ENCODE data around the gene SNX11. TPM values are rescaled to one million over a fixed set of nuclear protein-coding genes. Genes with fewer than 3 reads are reported as not detected.
A peak's percentile ranks its signal among the peaks of the same experiment; 100 is the strongest.

The SNX11 gene
- total RNA-seq, 2 experiments from 2014 or later: 12.0 to 17.6 TPM

GRCh38 chr17:48101012-48101720 lies 6.4 kb upstream of the SNX11 start, which contains the start of gene CBX1:
Gene CBX1, minus strand, starts transcription at chr17:48101478. Its CDS starts 24,474 bp downstream, at chr17:48077004.
- Histone ChIP-seq H3K4me1 (ENCODE audit: insufficient read depth, low read length, poor library complexity, severe bottlenecking) (peaks cover 29% of the 10 kb centered on the region), H2AFZ (ENCODE audit: low read length) (peak within 1 kb of the TSS; percentile 87), H3K9me3 (ENCODE audit: low read length) (peaks cover 8% of the 10 kb centered on the region; the same call in 1 of the 2 replicates), H3K9me2 (ENCODE audit: insufficient read depth, low read length) (no peaks in the 10 kb centered on the region), H3K4me2 (ENCODE audit: low read length) (peak within 1 kb of the TSS; percentile 84), H3K4me3 (ENCODE audit: low read depth, low read length, poor library complexity, severe bottlenecking) (peak within 1 kb of the TSS; percentile 75), H3K79me2 (ENCODE audit: insufficient read depth, low read depth, low read length) (peaks cover 46% of the 10 kb centered on the region), H3K27ac (ENCODE audit: low read depth, low read length, poor library complexity, severe bottlenecking) (peak within 1 kb of the TSS; percentile 70), H4K20me1 (ENCODE audit: insufficient read depth, low read length) (no peaks in the 10 kb centered on the region), H3K36me3 (ENCODE audit: insufficient read depth, low read length) (peaks cover 22% of the 10 kb centered on the region)
- BruUV-seq (replicated peaks): no TSS peak
- DNase-seq (ENCODE audit: low spot score): peak; percentile 97
- POLR2A ChIA-PET: interaction anchor here (1.2 to 1.8 kb wide), 3 partner anchors 11 to 18 kb away, joined by 3 to 7 read pairs (median 5); no protein-coding TSS in a partner anchor
- CTCF ChIA-PET (ENCODE audit: unreplicated experiment): no interaction called here
- TF ChIP-seq CTCF (conservative IDR thresholded peaks at IDR 0.05; ENCODE audit: low read length) (no peak), EZH2phosphoT487 (IDR thresholded peaks at IDR 0.05; ENCODE audit: borderline replicate concordance, low read depth, low read length) (no peak)
- intact Hi-C loops (cut with micrococcal nuclease; ENCODE audit: unreplicated experiment): loop anchor here (2.0 kb wide), 1 partner anchor 76 kb away; no protein-coding TSS in a partner anchor

GRCh38 chr17:48102043-48102750 lies 5.4 kb upstream of the SNX11 start:
- BruUV-seq (replicated peaks): no TSS peak
- POLR2A ChIA-PET: interaction anchor here (1.2 kb wide), 1 partner anchor 17 kb away, joined by 3 read pairs; no protein-coding TSS in a partner anchor
- H3K9me3 ChIP-seq (ENCODE audit: low read length): peaks cover 8% of the 10 kb centered on the region; the same call in 1 of the 2 replicates

GRCh38 chr17:48102798-48103715 lies 4.5 kb upstream of the SNX11 start:
- POLR2A ChIA-PET: no interaction called here
- Histone ChIP-seq H3K4me2 (ENCODE audit: low read length) (no peak overlapping the region), H4K20me1 (ENCODE audit: insufficient read depth, low read length) (no peaks in the 10 kb centered on the region), H3K9me3 (ENCODE audit: low read length) (peaks cover 8% of the 10 kb centered on the region; the same call in 1 of the 2 replicates), H3K36me3 (ENCODE audit: insufficient read depth, low read length) (peaks cover 15% of the 10 kb centered on the region), H3K79me2 (ENCODE audit: insufficient read depth, low read depth, low read length) (peaks cover 31% of the 10 kb centered on the region), H2AFZ (ENCODE audit: low read length) (no peak overlapping the region), H3K27ac (ENCODE audit: low read depth, low read length, poor library complexity, severe bottlenecking) (no peak overlapping the region), H3K4me1 (ENCODE audit: insufficient read depth, low read length, poor library complexity, severe bottlenecking) (peaks cover 27% of the 10 kb centered on the region), H3K9me2 (ENCODE audit: insufficient read depth, low read length) (no peaks in the 10 kb centered on the region), H3K4me3 (ENCODE audit: low read depth, low read length, poor library complexity, severe bottlenecking) (no peak overlapping the region)
- CTCF ChIA-PET (ENCODE audit: unreplicated experiment): no interaction called here
- peak; percentile 42 for DNase-seq (ENCODE audit: low spot score)
- BruUV-seq (replicated peaks): no TSS peak
- intact Hi-C loops (cut with micrococcal nuclease; ENCODE audit: unreplicated experiment): no loop called here
- TF ChIP-seq CTCF (conservative IDR thresholded peaks at IDR 0.05; ENCODE audit: low read length) (no peak), EZH2phosphoT487 (IDR thresholded peaks at IDR 0.05; ENCODE audit: borderline replicate concordance, low read depth, low read length) (no peak)

More at GRCh38 chr17:48102043-48102750, 5.4 kb upstream of the SNX11 start:
- CTCF ChIA-PET (ENCODE audit: unreplicated experiment): no interaction called here
- no peaks in the 10 kb centered on the region for H4K20me1 ChIP-seq (ENCODE audit: insufficient read depth, low read length)
- H3K36me3 ChIP-seq (ENCODE audit: insufficient read depth, low read length): peaks cover 16% of the 10 kb centered on the region
- H2AFZ ChIP-seq (ENCODE audit: low read length): peak overlapping the region; percentile 87; the same call in 1 of the 2 replicates
- TF ChIP-seq EZH2phosphoT487 (IDR thresholded peaks at IDR 0.05; ENCODE audit: borderline replicate concordance, low read depth, low read length): no peak
- peaks cover 36% of the 10 kb centered on the region for H3K79me2 ChIP-seq (ENCODE audit: insufficient read depth, low read depth, low read length)
- H3K4me1 ChIP-seq (ENCODE audit: insufficient read depth, low read length, poor library complexity, severe bottlenecking): peaks cover 32% of the 10 kb centered on the region
- intact Hi-C loops (cut with micrococcal nuclease; ENCODE audit: unreplicated experiment): no loop called here
- H3K9me2 ChIP-seq (ENCODE audit: insufficient read depth, low read length): no peaks in the 10 kb centered on the region
- H3K4me2 ChIP-seq (ENCODE audit: low read length): peak overlapping the region; percentile 84
- H3K4me3 ChIP-seq (ENCODE audit: low read depth, low read length, poor library complexity, severe bottlenecking): peak overlapping the region; percentile 75
- no peak for DNase-seq (ENCODE audit: low spot score)
- peak overlapping the region; percentile 70 for H3K27ac ChIP-seq (ENCODE audit: low read depth, low read length, poor library complexity, severe bottlenecking)

Measured in OCI-LY7 (cell line).